Neuronal stem cell (in vitro differentiated cells): Measurements from ENCODE around the gene BCL2L1.
A peak's percentile ranks its signal among the peaks of the same experiment; 100 is the strongest.

Source experiments
- DNase-seq: peaks from one replicate; pipeline ENCODE4 v3.0.0-alpha.2; 2013; ENCODE audit warnings: low spot score
- H2AFZ ChIP-seq: one replicate; pipeline ENCODE4 v1.6.1; 2013; ENCODE audit warnings: mild to moderate bottlenecking, low read length, inconsistent platforms
- H2AK5ac ChIP-seq: 2 replicates; pipeline ENCODE4 v1.6.1; 2013; ENCODE audit warnings: low read depth, mild to moderate bottlenecking, inconsistent platforms, low read length, moderate library complexity, mixed read lengths
- H2BK120ac ChIP-seq: 2 replicates; pipeline ENCODE4 v1.6.1; 2013; ENCODE audit warnings: low read depth, mild to moderate bottlenecking, inconsistent platforms, low read length, moderate library complexity, mixed read lengths
- H2BK12ac ChIP-seq: one replicate; pipeline ENCODE4 v1.6.1; 2013; ENCODE audit warnings: low read length, inconsistent platforms
- H2BK15ac ChIP-seq: 2 replicates; pipeline ENCODE4 v1.6.1; 2013; ENCODE audit warnings: mild to moderate bottlenecking, low read length, inconsistent platforms, mixed read lengths
- H2BK5ac ChIP-seq: one replicate; pipeline ENCODE4 v1.6.1; 2013; ENCODE audit warnings: inconsistent platforms, mild to moderate bottlenecking, low read length, moderate library complexity
- H3K14ac ChIP-seq: one replicate; pipeline ENCODE4 v1.6.1; 2013; ENCODE audit warnings: low read length, inconsistent platforms
- H3K18ac ChIP-seq: 2 replicates; pipeline ENCODE4 v1.6.1; 2013; ENCODE audit warnings: low read length, inconsistent platforms
- H3K23ac ChIP-seq: 2 replicates; pipeline ENCODE4 v1.6.1; 2013; ENCODE audit warnings: low read depth, mild to moderate bottlenecking, mixed read lengths, low read length, inconsistent platforms; ENCODE audit not compliant: poor library complexity
- H3K27ac ChIP-seq: replicated peaks from 3 replicates; pipeline ENCODE4 v1.5.1; 2013; ENCODE audit warnings: low read length, inconsistent platforms
- H3K27me3 ChIP-seq, 3 experiments: 2 replicates each; pipeline ENCODE4 v1.6.1; 2013; ENCODE audit warnings: low read length in 3 of 3, mild to moderate bottlenecking in 2 of 3, inconsistent platforms in 1 of 3, low read depth in 1 of 3, mixed read lengths in 1 of 3, moderate library complexity in 1 of 3; ENCODE audit not compliant: control insufficient read depth in 3 of 3, insufficient read depth in 3 of 3
- H3K36me3 ChIP-seq, 2 donors: replicated peaks in 1 of 2; 2 replicates each; pipeline ENCODE4 v1.6.1; 2013; ENCODE audit warnings: low read length in 2 of 2; ENCODE audit not compliant: control insufficient read depth in 2 of 2, insufficient read depth in 2 of 2
- H3K4ac ChIP-seq: 2 replicates; pipeline ENCODE4 v1.6.1; 2013; ENCODE audit warnings: inconsistent platforms, mild to moderate bottlenecking, low read length, moderate library complexity
- H3K4me1 ChIP-seq, 2 donors: 1 replicate in 1 of 2; 2 replicates in 1 of 2; pipeline ENCODE4 v1.6.1; 2013; ENCODE audit warnings: low read length in 2 of 2, low read depth in 1 of 2; ENCODE audit not compliant: control insufficient read depth in 2 of 2, insufficient read depth in 1 of 2
- H3K4me2 ChIP-seq: one replicate; pipeline ENCODE4 v1.6.1; 2013; ENCODE audit warnings: mild to moderate bottlenecking, low read length, inconsistent platforms; ENCODE audit not compliant: insufficient read depth, poor library complexity, severe bottlenecking
- H3K4me3 ChIP-seq, 2 donors: 2 replicates each; pipeline ENCODE4 v1.5.1; 2013; ENCODE audit warnings: low read length in 2 of 2, mild to moderate bottlenecking in 2 of 2, inconsistent platforms in 1 of 2, moderate library complexity in 1 of 2
- H3K79me1 ChIP-seq: one replicate; pipeline ENCODE4 v1.6.1; 2013; ENCODE audit warnings: low read depth, mild to moderate bottlenecking, inconsistent platforms, low read length, moderate library complexity
- H3K9ac ChIP-seq: one replicate; pipeline ENCODE4 v1.6.1; 2013; ENCODE audit warnings: mild to moderate bottlenecking, low read depth, low read length, inconsistent platforms; ENCODE audit not compliant: poor library complexity
- H3K9me3 ChIP-seq, 2 donors: replicated peaks in 1 of 2; 2 replicates each; pipeline versions ENCODE3 to v1.6.1; 2013; ENCODE audit warnings: low read length in 2 of 2, mild to moderate bottlenecking in 2 of 2, inconsistent platforms in 1 of 2, low read depth in 1 of 2, mixed read lengths in 1 of 2, moderate library complexity in 1 of 2; ENCODE audit not compliant: control insufficient read depth in 2 of 2, insufficient read depth in 1 of 2
- H4K8ac ChIP-seq: one replicate; pipeline ENCODE4 v1.6.1; 2013; ENCODE audit warnings: low read depth, mild to moderate bottlenecking, inconsistent platforms, low read length, moderate library complexity
- H4K91ac ChIP-seq: one replicate; pipeline ENCODE4 v1.6.1; 2013; ENCODE audit warnings: low read length, low read depth, mild to moderate bottlenecking, inconsistent platforms; ENCODE audit not compliant: poor library complexity
- WGBS, 2 donors: extraction: QIAGEN DNeasy Blood & Tissue Kit; methylation state at CpG; one replicate each; pipeline ENCODE4 v1.1.7; 2013; ENCODE audit warnings: missing lambda C conversion rate in 2 of 2, mixed read lengths in 1 of 2; ENCODE audit not compliant: insufficient read length in 2 of 2, insufficient replicate concordance in 1 of 2; ENCODE audit errors: extremely low coverage in 2 of 2; 5-methylcytosine and 5-hydroxymethylcytosine counted together

Gene BCL2L1

GRCh38 chr20:31666258-31667042, 56.2 kb downstream of the BCL2L1 start:
- Histone ChIP-seq H3K4me3 (no peak overlapping the region), H4K8ac (no peak overlapping the region), H4K91ac (no peak overlapping the region), H3K18ac (peak overlapping the region; percentile 54), H3K36me3 (peaks cover 9 to 48% of the 10 kb centered on the region in 2 donors), H2BK120ac (no peak overlapping the region), H3K4ac (no peak overlapping the region), H2BK15ac (no peak overlapping the region), H3K27ac (peak overlapping the region; percentile 23), H2BK12ac (no peak overlapping the region), H3K79me1 (peaks cover 5% of the 10 kb centered on the region), H3K4me1 (peaks cover 8% of the 10 kb centered on the region in 2 donors), H3K9me3 (no peaks in the 10 kb centered on the region), H2AK5ac (no peak overlapping the region), H3K23ac (no peak overlapping the region), H3K9ac (no peak overlapping the region), H2BK5ac (no peak overlapping the region), H2AFZ (no peak overlapping the region), H3K27me3 (no peaks in the 10 kb centered on the region), H3K4me2 (no peak overlapping the region), H3K14ac (no peak overlapping the region)
- WGBS, 2 donors = no CpG with 5 or more reads among the region's 7 CpGs
- no peak for DNase-seq

DNA sequence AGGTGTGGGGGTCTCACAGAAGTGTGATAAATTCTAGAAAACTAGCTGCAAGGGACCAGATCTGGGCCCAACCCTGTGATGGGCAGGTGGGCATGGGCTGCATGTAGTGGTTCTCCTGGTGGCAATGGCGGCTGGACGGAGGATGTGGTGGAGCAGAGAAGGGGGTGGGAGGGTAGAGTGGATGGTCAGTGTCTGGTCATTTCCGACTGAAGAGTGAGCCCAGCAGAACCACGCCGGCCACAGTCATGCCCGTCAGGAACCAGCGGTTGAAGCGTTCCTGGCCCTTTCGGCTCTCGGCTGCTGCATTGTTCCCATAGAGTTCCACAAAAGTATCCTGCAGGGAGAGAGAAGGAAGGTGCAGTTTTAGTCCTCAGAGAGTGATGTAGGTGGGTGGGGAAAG, 56.9 kb downstream of the BCL2L1 start:
- Histone ChIP-seq H3K18ac (no peak overlapping the region), H3K4me2 (no peak overlapping the region), H3K9me3 (no peaks in the 10 kb centered on the region), H3K23ac (no peak overlapping the region), H3K27ac (no peak overlapping the region), H3K27me3 (no peaks in the 10 kb centered on the region), H3K36me3 (peaks cover 9 to 43% of the 10 kb centered on the region in 2 donors), H3K4me1 (peaks cover 8% of the 10 kb centered on the region in 2 donors), H2AK5ac (no peak overlapping the region), H3K79me1 (peaks cover 5% of the 10 kb centered on the region), H4K91ac (no peak overlapping the region), H3K4me3 (no peak overlapping the region), H2BK12ac (no peak overlapping the region), H3K4ac (no peak overlapping the region), H3K9ac (no peak overlapping the region), H2BK15ac (no peak overlapping the region), H4K8ac (no peak overlapping the region), H2AFZ (no peak overlapping the region), H2BK120ac (no peak overlapping the region), H2BK5ac (no peak overlapping the region), H3K14ac (peak overlapping the region; percentile 22)
- no peak for DNase-seq
- WGBS, 2 donors = no CpG with 5 or more reads among the region's 10 CpGs

GRCh38 chr20:31664696-31665354, 57.8 kb downstream of the BCL2L1 start:
- H2AFZ ChIP-seq = no peak overlapping the region
- H3K27ac ChIP-seq = no peak overlapping the region
- DNase-seq = no peak
- no peak overlapping the region for H2BK15ac ChIP-seq
- H3K79me1 ChIP-seq = peaks cover 5% of the 10 kb centered on the region
- no peak overlapping the region for H3K14ac ChIP-seq
- H3K4ac ChIP-seq = no peak overlapping the region
- peak overlapping the region; percentile 20 for H3K18ac ChIP-seq
- peaks cover 9 to 41% of the 10 kb centered on the region in 2 donors for H3K36me3 ChIP-seq
- H3K23ac ChIP-seq = no peak overlapping the region
- WGBS, 2 donors = no CpG with 5 or more reads among the region's 2 CpGs
- H4K91ac ChIP-seq = no peak overlapping the region
- H3K9me3 ChIP-seq = no peaks in the 10 kb centered on the region
- no peak overlapping the region for H2BK12ac ChIP-seq
- H2BK120ac ChIP-seq = no peak overlapping the region
- H3K4me1 ChIP-seq = peaks cover 8% of the 10 kb centered on the region in 2 donors
- H4K8ac ChIP-seq = no peak overlapping the region
- H3K27me3 ChIP-seq = no peaks in the 10 kb centered on the region
- H3K4me2 ChIP-seq = no peak overlapping the region
- no peak overlapping the region for H3K4me3 ChIP-seq
- no peak overlapping the region for H2BK5ac ChIP-seq
- no peak overlapping the region for H2AK5ac ChIP-seq
- H3K9ac ChIP-seq = no peak overlapping the region
